NCI-H345 treated with DMSO at 0.1 percent for 48 hours (cell line): Measurements from ENCODE around the gene GPR42.
"Not testable (repeated sequence)": the region's sequence is repeated elsewhere in the genome, so short reads cannot be mapped to it uniquely, and the experiment has no call there.

Source experiments
- DNase-seq: peaks from one replicate; lab custom pipeline; 2025; ENCODE audit not compliant: unreplicated experiment; lab: John Stamatoyannopoulos, UW

GPR42 gene

DNA sequence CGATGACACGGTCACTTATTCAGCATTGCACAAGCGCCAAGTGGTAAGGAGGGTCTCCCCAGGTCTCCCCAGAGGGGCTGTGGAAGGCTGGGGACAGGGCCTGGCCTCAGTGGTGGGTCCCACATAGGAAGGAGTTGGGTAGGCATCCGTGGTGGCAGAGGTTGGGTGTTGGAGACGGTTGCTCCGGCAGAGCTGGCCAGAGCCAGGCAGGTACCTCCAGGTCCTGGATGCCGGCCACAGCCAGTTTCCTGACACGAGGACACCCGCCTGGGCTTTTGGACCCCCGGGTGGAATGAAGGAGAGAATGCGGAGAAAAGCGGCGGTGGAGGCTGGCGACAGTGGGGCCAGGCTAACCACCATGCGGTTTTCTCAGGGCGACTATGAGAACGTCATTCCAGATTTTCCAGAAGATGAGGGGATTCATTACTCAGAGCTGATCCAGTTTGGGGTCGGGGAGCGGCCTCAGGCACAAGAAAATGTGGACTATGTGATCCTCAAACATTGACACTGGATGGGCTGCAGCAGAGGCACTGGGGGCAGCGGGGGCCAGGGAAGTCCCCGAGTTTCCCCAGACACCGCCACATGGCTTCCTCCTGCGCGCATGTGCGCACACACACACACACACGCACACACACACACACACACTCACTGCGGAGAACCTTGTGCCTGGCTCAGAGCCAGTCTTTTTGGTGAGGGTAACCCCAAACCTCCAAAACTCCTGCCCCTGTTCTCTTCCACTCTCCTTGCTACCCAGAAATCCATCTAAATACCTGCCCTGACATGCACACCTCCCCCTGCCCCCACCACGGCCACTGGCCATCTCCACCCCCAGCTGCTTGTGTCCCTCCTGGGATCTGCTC is 24.4 kb upstream of the GPR42 start:
- DNase-seq: no peak

DNA sequence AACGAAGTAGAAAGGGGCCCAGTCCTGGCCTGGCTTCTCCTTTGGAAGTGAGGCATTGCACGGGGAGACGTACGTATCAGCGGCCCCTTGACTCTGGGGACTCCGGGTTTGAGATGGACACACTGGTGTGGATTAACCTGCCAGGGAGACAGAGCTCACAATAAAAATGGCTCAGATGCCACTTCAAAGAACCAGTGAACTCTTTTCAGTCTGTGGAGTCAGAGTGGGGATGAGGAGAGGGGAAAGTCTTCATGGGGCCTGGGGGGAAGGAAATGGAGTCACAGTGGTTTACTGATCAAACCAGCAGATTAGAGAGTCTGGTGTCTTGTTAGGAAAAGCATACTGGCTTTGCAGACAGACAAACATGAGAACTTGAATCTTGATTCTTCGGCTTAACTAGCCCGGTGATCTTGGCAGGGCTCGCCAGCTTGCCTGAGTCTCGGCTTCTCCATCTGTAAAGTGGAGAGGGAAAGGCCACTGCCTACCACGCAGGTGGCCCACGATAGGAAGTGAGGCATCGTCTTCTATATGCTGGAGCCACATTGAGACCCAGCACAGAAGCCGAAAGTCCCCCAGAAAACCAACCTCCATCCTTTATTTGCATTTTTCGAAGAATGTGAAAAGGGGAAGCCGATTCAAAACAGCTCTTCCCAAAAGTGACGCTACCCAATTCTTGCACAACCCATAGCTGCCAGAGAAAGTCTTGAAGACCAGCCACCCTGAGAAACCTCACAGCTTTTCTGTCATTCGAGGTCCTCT is 23.5 kb upstream of the GPR42 start, which contains the start of gene FFAR1:
TSS of gene FFAR1 (plus strand) at position 732 of the 759 bp plus-strand sequence. CDS start 3,650 bp downstream, outside the sequence.
- DNase-seq: no peak

DNA sequence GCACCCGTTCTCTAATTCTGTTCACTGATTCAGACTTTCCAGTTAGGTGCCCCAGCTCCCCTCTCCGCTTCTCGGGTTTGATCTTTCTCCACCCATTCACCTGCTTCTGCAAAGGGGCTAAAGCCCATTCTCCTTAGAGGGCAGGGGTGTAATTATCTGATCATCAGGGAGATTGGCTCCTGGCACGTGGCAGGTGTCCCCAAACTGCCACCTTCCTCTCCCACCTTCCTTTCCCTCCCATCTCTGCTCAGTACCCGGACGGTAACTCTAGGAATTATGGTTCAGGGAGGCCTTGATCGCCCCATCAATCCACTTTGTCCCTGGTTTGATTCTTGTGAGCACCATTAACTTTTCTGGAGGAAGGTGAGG is 23.0 kb upstream of the GPR42 start:
- DNase-seq: no peak

DNA sequence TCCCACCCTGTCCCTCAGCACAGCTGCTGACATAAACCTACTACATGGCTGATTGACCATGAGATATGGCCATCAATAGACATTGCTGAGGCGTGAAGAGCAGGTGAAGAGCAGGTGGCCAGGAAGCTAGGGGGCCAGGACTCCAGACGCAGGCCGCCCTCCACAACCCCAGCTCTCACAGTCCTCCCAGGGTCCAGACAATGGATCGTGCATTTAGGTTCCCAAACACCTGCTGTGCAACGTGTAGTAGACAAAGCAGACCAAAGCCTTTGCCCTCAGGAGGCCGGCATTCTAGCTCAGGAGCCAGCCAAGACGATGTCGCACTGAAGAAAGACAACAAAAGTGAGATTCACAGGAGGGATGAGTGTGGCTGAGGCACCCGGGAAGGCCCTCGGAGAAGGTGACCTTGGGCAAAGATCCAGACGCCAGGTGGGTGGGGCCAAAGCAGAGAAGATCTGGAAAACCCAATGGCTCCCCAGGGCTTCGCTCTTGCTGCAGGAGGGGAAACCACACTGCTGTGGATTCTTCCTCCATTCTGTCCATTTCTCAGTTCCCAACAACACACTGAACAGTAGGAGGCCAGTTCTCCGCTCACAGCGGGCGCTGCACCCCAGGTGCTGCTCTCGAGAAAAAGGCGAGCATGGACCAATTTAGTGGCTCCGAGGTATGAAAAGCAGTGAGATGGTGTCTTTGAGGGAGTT is 21.8 kb upstream of the GPR42 start:
- peak; percentile 72 for DNase-seq

DNA sequence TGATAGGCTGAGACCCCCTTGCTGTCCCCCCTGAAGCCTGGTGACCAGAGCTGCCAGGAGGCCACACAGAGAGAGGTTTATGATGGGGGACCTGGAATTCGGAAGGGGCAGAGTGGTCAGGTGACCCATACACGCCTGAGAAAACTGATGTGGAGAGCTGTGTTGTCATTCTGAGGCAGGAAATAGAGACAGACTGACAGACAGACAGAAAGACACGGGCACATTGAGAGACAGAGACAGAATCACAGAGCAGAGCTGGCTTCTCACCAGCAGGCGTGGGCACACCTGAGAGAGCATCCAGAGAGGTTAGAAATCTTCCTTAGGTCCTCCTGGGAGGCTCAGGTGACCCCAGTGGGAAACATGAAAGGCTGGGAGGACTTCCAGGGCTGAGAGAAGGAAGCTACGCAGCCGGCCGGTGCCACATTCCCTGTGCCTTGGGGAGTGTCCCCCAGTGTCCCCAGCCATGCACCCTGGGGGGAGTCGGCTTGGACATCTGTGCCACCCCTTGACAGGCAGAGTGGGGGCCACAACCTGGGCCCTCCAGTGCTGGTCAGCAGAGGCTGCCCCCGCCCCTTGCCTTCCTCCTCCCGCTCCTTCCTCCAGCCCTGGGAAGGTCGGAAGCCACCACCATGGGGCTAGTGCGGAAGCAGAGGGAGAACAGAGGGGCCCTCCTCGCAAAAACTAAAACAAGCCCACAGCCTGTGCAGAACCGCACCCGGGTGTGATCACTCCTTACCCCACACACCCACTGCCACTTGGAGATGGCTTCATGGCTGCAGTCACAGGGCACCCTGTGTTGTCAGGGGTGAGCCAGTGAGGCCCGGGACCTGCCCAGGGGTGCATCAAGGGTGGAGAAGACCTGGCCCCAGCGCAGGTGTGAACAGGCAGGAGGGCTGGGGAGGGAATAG is 21.0 kb upstream of the GPR42 start:
- no peak for DNase-seq

DNA sequence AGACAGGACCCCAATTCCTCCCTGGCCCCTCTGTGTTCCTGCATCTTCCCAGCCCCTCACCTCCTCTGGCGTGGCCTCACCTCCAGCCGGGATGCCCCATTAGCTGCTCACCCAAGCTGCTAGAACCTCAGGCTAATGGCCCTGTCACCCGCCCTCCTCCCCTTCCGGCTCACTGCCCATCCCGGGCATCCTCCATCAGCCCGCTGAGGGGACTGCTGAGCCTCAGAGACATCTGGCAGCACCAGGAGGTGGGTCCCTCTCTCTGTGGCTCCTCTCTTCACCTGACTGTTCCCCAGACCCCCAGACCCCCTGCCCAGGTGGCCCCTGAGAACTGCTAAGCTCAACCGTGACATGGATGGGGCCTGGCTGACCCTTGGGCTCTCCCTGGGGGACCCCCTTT is 20.3 kb upstream of the GPR42 start:
- no peak for DNase-seq

DNA sequence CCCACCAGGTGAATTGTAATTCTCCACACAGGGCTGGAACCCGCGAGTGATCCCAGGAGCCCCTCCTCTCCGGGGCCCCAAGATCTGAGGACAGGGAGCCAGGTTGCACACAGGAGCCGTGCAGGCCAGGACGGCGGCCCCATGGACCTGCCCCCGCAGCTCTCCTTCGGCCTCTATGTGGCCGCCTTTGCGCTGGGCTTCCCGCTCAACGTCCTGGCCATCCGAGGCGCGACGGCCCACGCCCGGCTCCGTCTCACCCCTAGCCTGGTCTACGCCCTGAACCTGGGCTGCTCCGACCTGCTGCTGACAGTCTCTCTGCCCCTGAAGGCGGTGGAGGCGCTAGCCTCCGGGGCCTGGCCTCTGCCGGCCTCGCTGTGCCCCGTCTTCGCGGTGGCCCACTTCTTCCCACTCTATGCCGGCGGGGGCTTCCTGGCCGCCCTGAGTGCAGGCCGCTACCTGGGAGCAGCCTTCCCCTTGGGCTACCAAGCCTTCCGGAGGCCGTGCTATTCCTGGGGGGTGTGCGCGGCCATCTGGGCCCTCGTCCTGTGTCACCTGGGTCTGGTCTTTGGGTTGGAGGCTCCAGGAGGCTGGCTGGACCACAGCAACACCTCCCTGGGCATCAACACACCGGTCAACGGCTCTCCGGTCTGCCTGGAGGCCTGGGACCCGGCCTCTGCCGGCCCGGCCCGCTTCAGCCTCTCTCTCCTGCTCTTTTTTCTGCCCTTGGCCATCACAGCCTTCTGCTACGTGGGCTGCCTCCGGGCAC is 19.3 kb upstream of the GPR42 start:
- DNase-seq: no peak

DNA sequence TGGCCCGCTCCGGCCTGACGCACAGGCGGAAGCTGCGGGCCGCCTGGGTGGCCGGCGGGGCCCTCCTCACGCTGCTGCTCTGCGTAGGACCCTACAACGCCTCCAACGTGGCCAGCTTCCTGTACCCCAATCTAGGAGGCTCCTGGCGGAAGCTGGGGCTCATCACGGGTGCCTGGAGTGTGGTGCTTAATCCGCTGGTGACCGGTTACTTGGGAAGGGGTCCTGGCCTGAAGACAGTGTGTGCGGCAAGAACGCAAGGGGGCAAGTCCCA is 18.8 kb upstream of the GPR42 start:
- no peak for DNase-seq

DNA sequence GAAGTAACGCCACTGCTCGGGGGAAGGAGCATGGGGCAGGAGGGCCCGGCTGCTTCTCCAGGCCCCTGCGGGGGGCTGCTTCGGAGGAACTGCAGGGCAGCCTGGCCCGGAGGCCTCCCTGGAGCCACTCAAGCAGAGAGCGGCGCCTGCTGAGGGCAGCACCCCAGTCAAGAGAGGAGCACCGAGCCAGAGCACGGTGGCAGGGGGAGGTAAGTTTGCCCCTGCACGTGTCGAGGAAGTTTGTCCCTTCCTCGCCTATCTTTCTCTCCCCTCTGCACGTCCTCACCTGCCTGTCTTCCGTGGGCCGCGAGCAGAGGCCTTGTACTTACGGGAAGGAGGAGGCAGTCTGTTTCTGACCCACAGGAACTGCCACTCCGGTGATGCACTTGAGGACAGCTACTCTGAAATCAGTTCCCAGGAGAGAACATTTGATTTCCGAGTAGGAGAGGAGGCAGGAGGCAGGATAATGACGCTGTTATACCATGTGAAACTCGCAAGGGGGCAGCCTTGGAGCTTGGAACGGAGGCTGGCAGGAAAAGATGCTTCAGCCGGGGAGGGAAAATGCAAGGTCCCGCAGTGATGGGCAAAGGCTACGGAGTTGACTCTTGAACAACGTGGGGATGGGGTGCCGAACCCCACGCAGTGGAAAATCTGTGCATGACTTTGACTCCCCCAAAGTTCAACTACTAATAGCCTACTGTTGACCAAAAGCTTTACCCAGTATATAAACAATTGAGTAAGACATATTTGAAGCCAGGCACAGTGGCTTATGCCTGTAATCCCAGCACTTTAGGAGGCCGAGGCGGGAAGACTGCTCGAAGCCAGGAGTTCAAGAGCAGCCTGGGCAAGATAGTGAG is 18.2 kb upstream of the GPR42 start:
- peak; percentile 96 for DNase-seq

DNA sequence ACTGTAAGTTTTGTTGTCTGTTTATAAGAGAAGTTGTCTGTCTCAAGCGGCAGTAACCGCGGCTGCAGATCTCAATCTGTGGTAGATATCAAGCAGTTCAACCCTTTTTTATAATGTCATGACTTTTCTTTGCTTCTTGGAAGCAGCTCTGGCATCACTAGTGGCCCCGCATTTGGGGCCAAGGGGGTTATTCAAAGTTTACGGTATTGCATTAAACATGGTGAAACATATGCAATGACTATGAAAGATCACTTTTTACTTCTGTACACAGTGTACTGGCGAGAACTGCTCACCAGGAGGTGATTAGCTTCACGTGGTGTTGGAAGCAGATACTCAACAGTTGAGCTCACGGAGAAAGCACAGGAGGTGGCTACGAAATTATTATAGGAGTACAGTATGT is 17.2 kb upstream of the GPR42 start:
- DNase-seq: no peak

DNA sequence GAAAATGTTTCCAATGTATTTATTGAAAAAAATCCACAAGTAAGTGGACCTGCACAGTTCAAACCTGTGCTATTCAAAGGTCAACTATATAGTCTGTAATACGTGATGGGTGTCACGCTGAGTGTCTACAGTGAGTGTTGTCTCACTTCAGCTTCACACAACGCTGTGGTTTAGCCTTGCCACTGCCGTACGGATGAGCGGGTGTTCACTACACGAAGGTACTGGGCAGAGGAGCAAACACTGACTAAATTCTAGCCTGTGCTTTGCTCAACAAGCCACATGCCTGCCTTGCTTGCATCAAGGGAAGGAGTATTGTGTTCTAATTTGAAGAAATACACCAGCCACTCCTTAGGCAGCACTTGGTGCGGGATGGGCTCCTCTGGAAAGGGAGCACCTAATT is 16.0 kb upstream of the GPR42 start:
- no peak for DNase-seq

DNA sequence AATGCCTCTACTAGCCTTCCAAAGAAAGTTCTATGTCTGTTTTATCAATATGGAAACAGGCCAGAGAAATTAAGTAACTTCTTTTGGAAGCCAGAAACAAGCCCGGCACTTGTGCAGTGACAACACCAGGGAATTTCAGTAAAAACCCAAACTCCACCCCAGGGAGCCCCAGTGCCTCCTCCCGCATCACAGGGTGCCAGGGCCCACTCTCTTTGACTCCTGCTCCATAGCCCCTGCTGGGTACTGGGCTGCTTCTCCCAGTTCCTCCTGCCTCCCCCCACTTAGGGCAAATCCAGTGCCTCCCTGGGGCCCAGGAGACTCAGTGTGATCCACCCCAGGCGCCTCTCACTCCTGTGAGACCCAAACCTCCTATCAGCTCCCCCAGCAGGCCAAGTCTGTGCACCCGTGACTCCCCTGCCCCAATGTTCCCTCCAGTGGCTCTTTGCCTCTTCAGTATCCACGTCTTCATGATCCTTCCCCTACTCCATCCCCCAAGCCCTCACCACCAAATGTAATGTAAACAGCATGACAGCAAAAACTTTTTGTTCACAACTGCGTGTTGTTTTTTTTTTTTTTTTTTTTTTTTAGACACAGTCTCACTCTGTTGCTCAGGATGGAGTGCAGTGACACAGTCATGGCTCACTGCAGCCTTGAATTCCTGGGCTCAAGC is 14.9 kb upstream of the GPR42 start:
- no peak for DNase-seq

DNA sequence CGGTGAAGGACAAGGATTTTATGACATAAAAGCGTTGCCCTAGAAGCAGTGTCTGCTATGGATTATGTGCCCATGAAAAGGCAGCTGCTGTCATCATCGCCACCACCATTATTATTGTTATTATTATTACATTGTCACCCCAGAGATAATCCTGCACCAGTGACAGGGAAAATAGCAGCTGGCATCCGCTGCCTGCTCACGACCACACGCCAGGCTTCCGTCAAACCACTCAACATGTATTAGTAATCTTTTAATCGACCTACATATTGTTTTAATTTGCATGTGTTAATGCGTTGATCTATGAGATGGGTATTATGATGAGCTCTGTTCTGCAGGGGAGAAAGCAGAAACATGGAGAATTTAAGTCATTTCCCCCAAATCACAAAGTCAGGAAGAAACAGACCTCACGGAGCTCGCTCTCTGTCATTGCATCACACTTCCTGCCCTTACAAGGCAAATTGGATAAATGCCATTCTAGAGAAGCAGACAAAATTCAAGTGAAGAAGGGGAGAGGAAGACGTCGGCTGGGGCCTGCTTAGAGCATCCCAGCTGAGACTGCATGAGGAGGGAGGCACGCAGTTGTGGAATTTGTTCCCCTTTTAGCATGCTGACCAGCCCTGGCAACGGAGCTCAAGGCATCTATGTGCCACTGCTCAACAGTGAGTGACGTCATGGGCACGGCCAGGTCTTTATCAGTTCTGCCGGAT is 12.8 kb upstream of the GPR42 start, which contains the start of gene FFAR3:
TSS of gene FFAR3 (plus strand) at position 594 of the 707 bp plus-strand sequence. CDS start 431 bp downstream, outside the sequence.
- DNase-seq: no peak

DNA sequence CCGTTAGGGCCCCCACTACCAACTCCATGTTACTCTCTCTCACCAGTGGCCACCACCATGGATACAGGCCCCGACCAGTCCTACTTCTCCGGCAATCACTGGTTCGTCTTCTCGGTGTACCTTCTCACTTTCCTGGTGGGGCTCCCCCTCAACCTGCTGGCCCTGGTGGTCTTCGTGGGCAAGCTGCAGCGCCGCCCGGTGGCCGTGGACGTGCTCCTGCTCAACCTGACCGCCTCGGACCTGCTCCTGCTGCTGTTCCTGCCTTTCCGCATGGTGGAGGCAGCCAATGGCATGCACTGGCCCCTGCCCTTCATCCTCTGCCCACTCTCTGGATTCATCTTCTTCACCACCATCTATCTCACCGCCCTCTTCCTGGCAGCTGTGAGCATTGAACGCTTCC is 12.0 kb upstream of the GPR42 start:
- DNase-seq: not testable (repeated sequence)

DNA sequence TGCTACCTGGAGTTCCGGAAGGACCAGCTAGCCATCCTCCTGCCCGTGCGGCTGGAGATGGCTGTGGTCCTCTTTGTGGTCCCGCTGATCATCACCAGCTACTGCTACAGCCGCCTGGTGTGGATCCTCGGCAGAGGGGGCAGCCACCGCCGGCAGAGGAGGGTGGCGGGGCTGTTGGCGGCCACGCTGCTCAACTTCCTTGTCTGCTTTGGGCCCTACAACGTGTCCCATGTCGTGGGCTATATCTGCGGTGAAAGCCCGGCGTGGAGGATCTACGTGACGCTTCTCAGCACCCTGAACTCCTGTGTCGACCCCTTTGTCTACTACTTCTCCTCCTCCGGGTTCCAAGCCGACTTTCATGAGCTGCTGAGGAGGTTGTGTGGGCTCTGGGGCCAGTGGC is 11.5 kb upstream of the GPR42 start:
- not testable (repeated sequence) for DNase-seq

DNA sequence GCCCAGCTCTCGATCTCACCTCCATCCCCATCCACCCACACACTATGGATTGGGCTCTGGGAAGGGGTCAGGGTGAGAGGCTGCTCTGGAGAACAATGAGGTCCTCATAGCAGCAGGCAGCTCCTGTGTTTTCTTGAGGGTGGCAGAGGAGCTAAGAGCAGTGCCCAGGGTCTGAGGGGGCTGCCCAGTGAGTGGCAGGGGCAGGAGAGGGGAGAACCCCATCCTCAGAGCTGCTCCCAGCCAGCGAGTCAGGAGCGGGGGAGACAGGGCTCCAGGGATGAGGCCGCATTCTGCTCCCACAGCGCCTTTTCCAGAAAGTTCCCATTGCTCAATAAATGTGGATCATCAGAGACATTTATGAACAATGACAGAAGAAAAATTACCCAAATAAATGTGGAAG is 10.8 kb upstream of the GPR42 start:
- DNase-seq: not testable (repeated sequence)

DNA sequence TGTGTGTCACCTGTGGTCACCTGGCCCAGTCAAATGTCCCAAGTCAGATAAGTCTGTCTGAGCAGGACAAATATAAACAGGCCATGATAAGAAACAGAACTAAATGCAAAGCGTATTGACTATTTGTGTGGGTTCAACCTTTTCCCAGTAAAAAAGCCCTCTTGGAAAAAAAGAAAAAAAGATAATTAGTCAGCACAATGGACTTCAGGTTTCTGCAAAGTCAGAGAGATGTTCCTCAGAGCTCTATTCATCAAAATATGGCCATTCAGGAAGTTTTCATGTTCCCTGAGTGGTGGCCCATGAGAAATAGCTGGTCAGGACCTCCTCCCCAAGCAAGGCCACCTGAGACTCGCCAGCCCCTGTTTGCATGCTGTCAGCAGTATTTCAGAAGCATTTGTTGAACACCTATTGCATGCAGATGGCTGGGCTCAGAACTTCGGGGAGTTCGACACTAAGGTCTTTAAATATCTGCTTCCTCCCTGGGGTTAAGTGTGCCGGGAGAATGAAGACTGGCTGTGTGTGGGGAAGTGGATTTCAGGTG is 9.9 kb upstream of the GPR42 start:
- no peak for DNase-seq
